Endothelial cell of umbilical vein (primary cell): ENCODE results near the gene RNF213.

ENCODE experiments used
- CTCF ChIP-seq, 2 donors: IDR thresholded peaks; 1 replicate in 1 of 2; 2 replicates in 1 of 2; pipeline ENCODE4 v1.5.1; 2011; ENCODE audit warnings: low read length in 2 of 2, mild to moderate bottlenecking in 2 of 2, moderate library complexity in 2 of 2, control low read depth in 1 of 2, inconsistent platforms in 1 of 2, low read depth in 1 of 2; ENCODE audit not compliant: insufficient read depth in 1 of 2; ENCODE audit errors: extremely low read depth in 1 of 2
- EZH2 ChIP-seq: IDR thresholded peaks from 2 replicates; pipeline ENCODE4 v1.6.1; 2012; ENCODE audit warnings: borderline replicate concordance, low read depth, mild to moderate bottlenecking, moderate library complexity, low read length, inconsistent platforms; ENCODE audit not compliant: severe bottlenecking
- FOS ChIP-seq: IDR thresholded peaks from 2 replicates; pipeline ENCODE4 v1.6.1; 2011; ENCODE audit warnings: mild to moderate bottlenecking, low read length, moderate library complexity, borderline replicate concordance; ENCODE audit not compliant: insufficient read depth
- GATA2 ChIP-seq: IDR thresholded peaks from 2 replicates; pipeline ENCODE4 v1.7.0; 2011; ENCODE audit warnings: low read depth, mild to moderate bottlenecking, moderate library complexity, mixed read lengths, low read length; ENCODE audit not compliant: insufficient read length, insufficient read depth
- JUN ChIP-seq: IDR thresholded peaks from 2 replicates; pipeline ENCODE4 v1.6.1; 2011; ENCODE audit warnings: borderline replicate concordance, low read depth; ENCODE audit not compliant: insufficient read length, insufficient read depth
- MAX ChIP-seq: IDR thresholded peaks from 2 replicates; pipeline ENCODE4 v1.6.1; 2011; ENCODE audit not compliant: insufficient read depth, insufficient read length
- MYC ChIP-seq: IDR thresholded peaks from one replicate; pipeline ENCODE4 v1.6.1; 2011; ENCODE audit warnings: mild to moderate bottlenecking, low read depth, low read length
- POLR2A ChIP-seq: IDR thresholded peaks from 2 replicates; pipeline ENCODE4 v1.6.1; 2012; ENCODE audit warnings: low read depth, mild to moderate bottlenecking, control low read depth, low read length
- POLR2AphosphoS5 ChIP-seq: IDR thresholded peaks from 2 replicates; pipeline ENCODE4 v1.6.1; 2012; ENCODE audit warnings: low read depth, mild to moderate bottlenecking, control low read depth, low read length, moderate library complexity; ENCODE audit not compliant: insufficient read depth

GRCh38 chr17:80281516-80281915 is 20.9 kb downstream of the RNF213 start:
- TF ChIP-seq CTCF (IDR thresholded peaks at IDR 0.05; ENCODE audit: extremely low read depth in 1 of 2, insufficient read depth in 1 of 2, low read depth in 1 of 2, low read length in 2 of 2) (no peak), POLR2A (no peak), POLR2AphosphoS5 (no peak), JUN (no peak), MYC (no peak), EZH2 (no peak), GATA2 (no peak), MAX (no peak), FOS (no peak)
